ENCODE measurements around the gene CWF19L1.

GRCh38 chr10:100248820-100249219, 18.6 kb downstream of the CWF19L1 start:
- TF ChIP-seq EZH2 (IDR thresholded peaks at IDR 0.05; ENCODE audit: borderline replicate concordance, insufficient read depth, low read length, poor library complexity, severe bottlenecking) (no peak), SMC3 (conservative IDR thresholded peaks at IDR 0.05; ENCODE audit: poor library complexity) (no peak), TAF1 (IDR thresholded peaks at IDR 0.05; ENCODE audit: low read depth) (no peak), CTCF (IDR thresholded peaks at IDR 0.05; ENCODE audit: poor library complexity, severe bottlenecking) (no peak), REST (IDR thresholded peaks at IDR 0.05; ENCODE audit: borderline replicate concordance) (no peak), POLR2AphosphoS5 (IDR thresholded peaks at IDR 0.05) (no peak), RAD21 (conservative IDR thresholded peaks at IDR 0.05) (no peak)
